ENCODE results near the gene ZSCAN30.

Gene ZSCAN30

DNA sequence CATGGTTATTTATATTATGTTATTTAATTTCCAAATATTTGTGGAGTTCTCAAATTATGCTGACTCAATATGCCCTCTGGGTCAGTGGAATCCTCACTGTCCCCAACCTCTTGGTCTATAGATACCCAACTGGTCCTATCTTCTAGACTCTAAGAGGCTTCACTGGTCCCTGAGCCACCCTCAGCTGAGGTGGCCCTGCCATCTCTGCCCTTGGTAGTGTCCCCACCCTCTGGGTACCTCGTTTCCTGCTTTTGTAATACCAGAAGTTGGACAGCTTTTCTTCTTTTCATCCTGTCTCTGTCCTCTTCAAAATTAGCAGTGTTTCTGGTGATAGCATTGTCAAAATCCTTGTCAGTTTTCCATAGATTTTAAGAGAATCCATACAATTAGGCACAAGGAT, 11.9 kb downstream of the ZSCAN30 start:
- no peak for TF ChIP-seq CTCF (IDR thresholded peaks at IDR 0.05)

DNA sequence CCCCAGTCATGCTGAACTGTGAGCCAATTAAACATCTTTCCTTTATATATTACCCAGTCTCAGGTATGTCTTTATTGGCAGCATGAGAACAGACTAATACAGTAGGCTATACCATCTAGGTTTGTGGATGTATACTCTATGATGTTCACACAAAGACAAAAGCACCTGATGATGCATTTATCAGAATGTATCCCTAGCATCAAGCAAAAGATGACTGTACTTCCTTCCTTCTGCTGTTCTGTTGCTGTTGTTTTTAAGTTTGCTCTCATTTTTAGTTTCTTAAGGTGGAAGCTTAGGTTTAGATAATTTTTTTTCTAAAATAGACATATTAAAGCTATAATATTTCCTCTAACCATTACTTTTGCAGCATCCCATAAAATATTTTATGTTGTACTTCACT, 12.4 kb downstream of the ZSCAN30 start:
- no peak for TF ChIP-seq CTCF (IDR thresholded peaks at IDR 0.05)

DNA sequence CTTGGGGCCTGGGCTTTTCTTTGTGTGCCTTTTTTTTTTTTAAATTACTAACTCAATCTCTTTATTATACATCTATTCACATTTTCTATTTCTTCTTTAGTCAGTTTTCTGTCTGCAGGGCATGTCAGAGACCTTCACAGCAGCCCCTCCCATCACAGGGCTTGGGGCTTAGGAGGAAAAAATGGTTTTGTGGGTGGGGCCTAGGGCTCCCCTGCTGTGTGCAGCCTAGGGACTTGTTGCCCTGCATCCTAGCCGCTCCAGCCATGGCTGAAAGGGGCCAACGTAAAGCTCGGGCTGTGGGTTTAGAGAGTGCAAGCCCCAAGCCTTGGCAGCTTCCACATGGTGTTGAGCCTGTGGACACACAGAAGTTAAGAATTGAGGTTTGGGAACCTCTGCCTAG, 13.8 kb downstream of the ZSCAN30 start:
- TF ChIP-seq CTCF (IDR thresholded peaks at IDR 0.05): no peak

- TF ChIP-seq CTCF (IDR thresholded peaks at IDR 0.05): no peak
These were observed 18.4 kb downstream of the ZSCAN30 start for GRCh38 chr18:35271656-35272055.

- TF ChIP-seq CTCF (IDR thresholded peaks at IDR 0.05): no peak
These were observed 21.2 kb downstream of the ZSCAN30 start for GRCh38 chr18:35268821-35269220.

GRCh38 chr18:35267809-35268208, 22.2 kb downstream of the ZSCAN30 start:
- TF ChIP-seq CTCF (IDR thresholded peaks at IDR 0.05): no peak

GRCh38 chr18:35267161-35267651, 22.8 kb downstream of the ZSCAN30 start:
- no peak for TF ChIP-seq CTCF (IDR thresholded peaks at IDR 0.05)

- no peak for TF ChIP-seq CTCF (IDR thresholded peaks at IDR 0.05)
These were observed 25.6 kb downstream of the ZSCAN30 start for GRCh38 chr18:35264409-35264808.

Data from LNCAP (cell line).